GM21737 (cell line): ENCODE measurements around the gene SNX27.
"Not testable (repeated sequence)": the region's sequence is repeated elsewhere in the genome, so short reads cannot be mapped to it uniquely, and the experiment has no call there.

Experiments used
- ATAC-seq: cut with Tn5 transposase; IDR thresholded peaks from one replicate; pipeline ENCODE4 v1.9.1; 2021; ENCODE audit warnings: mild to moderate bottlenecking, moderate library complexity; ENCODE audit not compliant: unreplicated experiment

SNX27 gene

DNA sequence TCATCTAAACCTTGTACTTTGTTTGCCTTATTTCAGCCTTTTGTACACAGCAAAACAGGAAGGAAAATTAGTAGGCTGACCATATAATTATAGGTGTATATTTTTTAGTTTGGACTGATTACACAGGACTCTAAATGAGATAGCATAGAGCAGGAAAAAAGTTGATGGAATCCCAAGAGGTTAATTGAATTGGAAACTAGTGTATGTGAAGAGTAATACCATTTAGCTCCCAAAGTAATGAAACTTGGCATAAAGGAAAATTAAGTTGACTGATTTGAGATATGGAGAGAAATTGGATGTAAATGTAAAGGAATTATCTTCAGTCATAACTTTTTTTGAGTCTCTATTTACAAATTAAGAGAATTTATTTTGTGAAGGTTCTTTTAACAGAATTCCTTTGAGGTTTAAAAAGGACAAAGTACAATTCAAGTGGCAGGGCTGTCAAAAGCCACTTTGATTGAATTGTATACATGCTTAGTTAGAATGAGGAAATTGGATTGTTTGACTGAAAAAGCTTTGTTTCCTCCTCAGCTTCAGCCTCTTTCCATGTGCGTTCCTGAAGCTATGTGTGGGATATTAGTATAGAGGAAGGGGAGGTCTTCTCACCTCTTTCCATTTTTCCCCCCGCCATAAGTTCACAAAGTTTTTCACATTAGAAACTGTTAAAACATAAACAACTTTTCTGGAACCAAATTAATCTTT lies 26.4 kb downstream of the SNX27 start:
- no peak for ATAC-seq

- no peak for ATAC-seq
These were observed 27.0 kb downstream of the SNX27 start for GRCh38 chr1:151638812-151639211.

DNA sequence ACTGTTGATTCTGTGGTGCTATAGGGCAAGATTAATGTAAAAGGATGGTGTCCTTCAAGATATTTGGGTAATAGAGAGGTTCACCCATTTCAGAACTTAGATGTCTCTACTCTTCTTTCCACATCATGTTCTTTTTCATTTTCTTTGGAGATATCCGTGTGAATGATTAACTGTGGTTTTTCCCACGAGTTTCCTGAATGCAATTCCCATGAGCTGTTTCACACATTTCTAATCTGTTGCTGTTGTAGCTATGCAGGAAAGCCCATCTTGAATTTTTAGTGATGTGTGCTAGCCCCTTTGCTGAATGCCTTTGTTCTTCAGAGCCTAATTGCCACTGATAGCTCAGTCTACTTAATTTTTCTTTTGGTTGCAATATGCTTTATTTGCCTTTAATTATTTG lies 27.6 kb downstream of the SNX27 start:
- ATAC-seq = no peak

GRCh38 chr1:151641229-151641628 lies 29.4 kb downstream of the SNX27 start:
- no peak for ATAC-seq

GRCh38 chr1:151643085-151643484 lies 31.2 kb downstream of the SNX27 start:
- ATAC-seq = not testable (repeated sequence)

DNA sequence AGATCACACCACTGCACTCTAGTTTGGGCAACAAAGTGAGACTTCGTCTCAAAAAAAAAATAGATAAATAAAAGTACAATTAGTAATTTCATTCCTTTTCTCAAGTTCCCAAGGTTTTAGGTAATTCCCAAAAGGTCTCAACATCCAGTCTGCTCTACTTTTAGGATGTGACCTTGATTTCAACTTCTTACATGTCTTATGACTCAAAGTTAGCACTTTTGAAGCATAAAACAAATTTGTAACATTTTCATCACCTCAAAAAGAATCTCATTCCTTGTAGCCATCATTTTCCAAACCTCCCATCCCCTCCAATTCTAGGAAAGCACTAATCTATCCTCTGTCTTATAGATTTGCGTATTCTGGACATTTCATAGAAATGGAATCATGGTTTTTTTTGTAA lies 32.2 kb downstream of the SNX27 start:
- no peak for ATAC-seq

GRCh38 chr1:151653397-151653796 lies 41.5 kb downstream of the SNX27 start:
- no peak for ATAC-seq

DNA sequence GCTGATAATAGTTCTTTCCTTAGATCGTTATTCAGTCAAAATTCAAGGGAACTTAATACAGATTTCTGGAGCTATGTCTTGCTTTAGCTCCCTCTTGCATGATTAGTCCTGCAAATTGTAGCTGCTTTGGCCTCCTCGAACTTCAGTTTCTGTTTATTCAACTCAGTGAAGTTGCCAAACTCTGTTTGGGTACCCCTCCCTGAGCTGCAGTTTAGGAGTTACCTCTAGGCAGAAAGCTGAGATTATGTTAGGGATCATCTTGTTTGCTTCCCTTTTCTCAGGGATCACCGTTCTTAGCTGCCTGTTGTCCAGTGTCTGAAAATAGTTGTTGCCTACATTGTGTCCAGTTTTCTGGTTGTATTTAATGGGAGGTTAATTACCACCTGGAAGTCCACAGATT lies 43.5 kb downstream of the SNX27 start:
- ATAC-seq = no peak

- no peak for ATAC-seq
These were observed 49.9 kb downstream of the SNX27 start for GRCh38 chr1:151661751-151662150.

DNA sequence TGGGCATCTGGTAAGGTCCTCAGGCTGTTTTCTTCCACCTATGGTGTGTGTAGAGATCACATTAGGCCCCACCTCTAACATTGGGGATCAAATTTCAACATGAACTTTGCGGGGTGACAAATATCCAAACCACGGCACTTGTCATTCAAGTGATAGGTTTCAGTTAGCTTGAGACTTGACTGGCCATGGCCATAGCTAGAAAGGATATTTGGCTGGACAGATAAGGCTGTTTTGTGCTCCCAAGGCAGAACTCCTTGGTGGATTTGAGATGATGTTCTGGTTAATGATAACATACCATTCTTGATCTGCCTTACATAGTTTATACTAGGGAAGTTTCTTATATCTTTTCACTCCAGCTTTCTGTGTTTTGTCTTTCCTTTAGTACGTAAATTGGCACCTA lies 56.2 kb downstream of the SNX27 start:
- no peak for ATAC-seq

- not testable (repeated sequence) for ATAC-seq
These were observed 58.3 kb downstream of the SNX27 start for GRCh38 chr1:151670036-151670675.

DNA sequence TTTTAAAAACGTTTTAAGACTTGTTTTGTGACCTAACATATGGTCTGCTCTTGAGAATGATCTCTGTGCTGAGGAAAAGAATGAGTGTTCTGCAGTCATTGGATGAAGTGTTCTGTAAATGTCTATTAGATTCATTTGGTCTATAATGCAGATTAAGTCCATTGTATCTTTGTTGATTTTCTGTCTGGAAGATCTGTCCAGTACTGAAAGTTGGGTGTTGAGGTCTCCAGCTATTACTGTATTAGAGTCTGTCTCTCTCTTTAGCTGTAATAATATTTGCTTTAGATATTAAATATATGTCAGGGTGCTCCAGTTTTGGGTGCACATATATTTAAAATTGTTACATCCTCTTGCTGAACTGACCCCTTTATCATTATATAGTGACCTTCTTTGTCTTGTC lies 61.6 kb downstream of the SNX27 start:
- no peak for ATAC-seq

DNA sequence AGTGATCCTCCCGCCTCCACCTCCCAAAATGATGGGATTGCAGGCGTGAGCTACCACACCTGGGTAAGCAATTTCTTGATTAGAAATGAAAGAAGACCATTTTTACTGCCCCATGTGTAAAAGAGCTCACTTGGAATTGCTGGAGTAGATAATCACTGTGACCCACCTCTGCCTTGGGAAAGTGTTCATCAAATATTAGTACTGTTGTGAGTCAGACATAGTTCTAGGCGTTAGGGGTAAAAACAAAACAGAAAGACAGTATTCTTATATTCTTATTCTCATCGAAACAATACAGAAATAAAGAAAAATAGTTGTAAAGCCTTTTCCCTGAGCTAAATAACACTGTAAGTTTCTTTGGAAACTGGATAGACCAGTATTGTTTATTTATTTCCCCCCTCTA lies 68.5 kb downstream of the SNX27 start:
- ATAC-seq = no peak

DNA sequence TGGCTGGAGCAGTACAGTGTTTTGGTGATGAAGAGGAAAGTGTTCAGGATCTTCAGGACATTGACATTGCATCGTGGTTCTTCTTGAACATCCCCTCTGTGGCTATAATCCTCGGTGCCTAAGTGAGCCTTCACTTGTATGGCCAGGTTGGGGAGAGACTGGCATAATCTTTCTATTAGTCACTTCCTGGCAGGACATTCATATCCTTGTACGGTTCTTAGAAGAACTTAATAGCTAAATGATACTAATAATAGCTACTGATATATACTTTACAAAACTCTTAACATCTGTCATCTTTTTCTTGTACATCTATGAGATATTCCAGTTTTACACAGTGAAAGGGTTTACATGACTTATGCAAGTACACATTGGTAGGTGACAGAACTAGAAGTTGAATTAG lies 69.0 kb downstream of the SNX27 start:
- ATAC-seq = no peak

DNA sequence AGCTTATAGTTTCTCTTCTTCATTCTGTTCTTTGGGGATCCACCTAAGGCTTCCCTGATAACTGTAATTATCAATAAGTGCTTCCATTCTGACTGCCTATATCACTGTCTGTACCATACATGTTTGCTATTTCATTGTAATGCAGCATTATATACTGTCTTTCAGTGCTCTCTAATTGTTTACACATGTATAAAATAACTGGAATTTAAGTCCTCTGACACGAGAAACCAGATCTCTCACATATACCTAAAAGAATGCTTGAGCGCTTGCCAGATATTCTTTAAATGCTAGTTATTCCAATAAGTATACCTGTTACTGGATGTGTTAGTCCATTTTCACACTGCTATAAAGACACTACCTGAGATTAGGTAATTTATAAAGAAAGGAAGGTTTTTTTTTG lies 70.1 kb downstream of the SNX27 start:
- ATAC-seq = no peak

DNA sequence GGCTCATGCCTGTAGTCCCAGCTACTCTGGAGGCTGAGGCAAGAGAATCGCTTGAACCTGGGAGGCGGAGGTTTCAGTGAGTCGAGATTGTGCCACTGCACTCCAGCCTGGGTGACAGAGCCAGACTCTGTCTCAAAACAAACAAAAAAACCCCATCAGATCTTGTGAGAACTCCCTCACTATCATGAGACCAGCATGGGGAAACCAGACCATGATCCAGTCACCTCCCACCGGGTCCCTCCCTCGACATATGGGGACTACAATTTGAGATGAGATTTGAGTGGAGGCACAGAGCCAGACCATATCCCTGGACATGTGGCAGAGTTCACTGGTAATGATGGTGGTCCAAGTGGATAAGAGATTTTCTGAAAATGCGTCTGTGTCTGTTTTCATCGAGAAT lies 71.1 kb downstream of the SNX27 start:
- not testable (repeated sequence) for ATAC-seq

DNA sequence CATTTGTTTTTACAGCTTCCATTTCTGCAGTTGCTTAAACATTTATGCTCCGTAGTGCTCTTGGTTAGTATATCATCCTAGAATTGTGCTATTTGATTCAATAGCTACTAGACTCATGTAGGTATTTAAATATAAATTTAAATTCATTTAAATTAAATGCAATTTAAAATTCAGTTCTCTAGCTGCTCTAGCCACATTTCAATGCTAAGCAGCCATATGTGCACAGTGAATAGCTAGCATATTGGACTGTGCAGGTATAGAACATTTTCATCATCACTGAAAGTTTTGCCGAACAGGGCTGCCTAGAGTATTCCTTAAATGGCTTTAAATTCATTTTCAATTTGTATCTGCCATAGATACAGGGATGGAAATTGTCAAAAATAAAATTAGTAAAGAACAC lies 72.3 kb downstream of the SNX27 start:
- ATAC-seq = no peak

GRCh38 chr1:151686561-151686960 lies 74.7 kb downstream of the SNX27 start:
- no peak for ATAC-seq

DNA sequence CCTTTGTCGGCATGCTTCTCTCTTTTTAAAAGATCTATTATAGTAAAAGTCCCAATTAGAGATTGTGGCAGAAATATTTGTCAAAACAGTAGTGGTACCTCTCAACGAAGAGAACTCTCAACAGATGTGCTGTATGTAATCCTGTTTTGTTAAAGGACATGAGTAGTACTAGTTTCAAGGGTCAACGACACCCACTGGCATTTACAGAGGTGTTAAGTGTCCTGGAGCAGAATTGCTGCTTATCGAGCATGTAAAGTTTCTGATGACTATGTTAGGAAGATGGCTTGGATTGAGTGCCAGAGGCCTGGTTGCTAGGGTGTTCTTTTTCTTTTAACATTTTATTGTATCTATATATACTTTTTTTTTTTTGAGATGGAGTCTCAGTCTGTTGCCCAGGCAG lies 77.6 kb downstream of the SNX27 start:
- no peak for ATAC-seq

DNA sequence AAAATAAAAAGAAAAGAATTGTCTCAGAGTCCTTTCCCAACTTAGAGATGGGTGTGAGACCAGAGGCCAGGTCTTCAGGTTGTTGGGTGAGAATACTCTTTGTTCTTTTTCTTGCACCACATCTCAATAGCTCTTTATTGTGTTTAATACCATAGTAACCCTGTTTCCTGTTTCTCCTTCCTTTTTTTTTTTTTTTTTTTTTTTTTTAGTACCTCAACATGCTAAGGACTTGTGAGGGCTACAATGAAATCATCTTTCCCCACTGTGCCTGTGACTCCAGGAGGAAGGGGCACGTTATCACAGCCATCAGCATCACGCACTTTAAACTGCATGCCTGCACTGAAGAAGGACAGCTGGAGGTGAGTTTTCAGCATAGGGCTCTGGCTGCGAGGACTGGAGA lies 80.4 kb downstream of the SNX27 start:
- ATAC-seq = no peak

- no peak for ATAC-seq
These were observed 81.3 kb downstream of the SNX27 start for GRCh38 chr1:151693057-151693651.

GRCh38 chr1:151701515-151701914 lies 89.7 kb downstream of the SNX27 start:
- ATAC-seq = no peak
